ENCODE results near the gene FARP1. TPM values are rescaled to one million over a fixed set of nuclear protein-coding genes. Genes with fewer than 3 reads are reported as not detected.

FARP1 gene
- total RNA-seq, 5 donors from 2014 or later (not counting 1 experiment from before 2014, with no cell fraction given): 0.51 to 2.0 (median 1.0) TPM

DNA sequence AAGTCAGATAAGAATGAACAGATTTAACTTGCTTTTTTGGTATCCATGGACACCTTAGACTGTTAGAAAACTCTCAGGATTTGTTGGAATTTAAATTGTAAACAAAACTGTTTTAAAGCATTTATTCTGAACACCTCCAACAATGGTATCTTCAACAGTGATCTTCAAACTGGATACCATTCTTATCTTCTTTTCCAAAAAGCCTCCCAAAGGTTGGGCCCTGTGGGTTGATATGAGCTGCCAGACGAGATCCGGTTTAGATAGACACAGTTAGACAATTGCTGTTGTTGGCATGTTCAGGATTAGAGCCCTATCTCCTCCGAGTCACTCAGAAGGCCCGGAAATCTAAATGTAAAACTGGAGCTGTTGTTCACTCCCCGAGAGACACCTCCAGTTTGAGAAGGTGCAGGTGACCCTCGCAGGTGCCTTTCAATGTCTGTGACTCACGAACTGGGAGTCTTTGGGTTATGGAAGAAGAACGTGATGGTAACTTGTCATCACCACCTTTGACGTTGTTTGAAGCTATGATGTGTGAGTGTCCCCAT, 177.7 kb downstream of the FARP1 start:
- H3K4me1 ChIP-seq (ENCODE audit: control insufficient read depth in 1 of 2, extremely low read depth in 1 of 2, insufficient read depth in 2 of 2, low read length in 2 of 2): no peaks in the 10 kb centered on the region
- ChIA-PET POLR2A (interaction anchor here in 1 of 2 donors (0.6 kb wide), 1 partner anchor 13 kb away, joined by 3 read pairs; no protein-coding TSS in a partner anchor), CTCF (no interaction called here)
- 72% methylated on average over 9 of the region's 9 CpGs for WGBS (ENCODE audit: insufficient coverage)
- peaks cover 17 to 21% of the 10 kb centered on the region in 2 donors for H3K27me3 Mint-ChIP-seq
- no peaks in the 10 kb centered on the region for H3K4me1 Mint-ChIP-seq
- no peak overlapping the region for H3K27ac ChIP-seq (ENCODE audit: low read length)
- H3K36me3 ChIP-seq (ENCODE audit: control insufficient read depth in 2 of 2, extremely low read depth in 1 of 2, insufficient read depth in 1 of 2, low read length in 1 of 2): no peaks in the 10 kb centered on the region
- no peak overlapping the region for H3K27ac Mint-ChIP-seq
- H3K4me3 Mint-ChIP-seq: no peak overlapping the region
- peaks cover 0 to 7% of the 10 kb centered on the region in 2 experiments for H3K27me3 ChIP-seq (replicated peaks in 1 of 2; ENCODE audit: control insufficient read depth in 2 of 2, extremely low read depth in 1 of 2, insufficient read depth in 2 of 2, low read length in 1 of 2)
- no peaks in the 10 kb centered on the region for H3K9me3 ChIP-seq
- no peaks in the 10 kb centered on the region for H3K36me3 Mint-ChIP-seq
- ATAC-seq (replicated peaks in 1 of 4): no peak
- DNase-seq: no peak
- no peaks in the 10 kb centered on the region for H3K9me3 Mint-ChIP-seq
- no peak overlapping the region for H3K4me3 ChIP-seq (ENCODE audit: control insufficient read depth in 1 of 2, extremely low read depth in 1 of 2, low read length in 1 of 2)

DNA sequence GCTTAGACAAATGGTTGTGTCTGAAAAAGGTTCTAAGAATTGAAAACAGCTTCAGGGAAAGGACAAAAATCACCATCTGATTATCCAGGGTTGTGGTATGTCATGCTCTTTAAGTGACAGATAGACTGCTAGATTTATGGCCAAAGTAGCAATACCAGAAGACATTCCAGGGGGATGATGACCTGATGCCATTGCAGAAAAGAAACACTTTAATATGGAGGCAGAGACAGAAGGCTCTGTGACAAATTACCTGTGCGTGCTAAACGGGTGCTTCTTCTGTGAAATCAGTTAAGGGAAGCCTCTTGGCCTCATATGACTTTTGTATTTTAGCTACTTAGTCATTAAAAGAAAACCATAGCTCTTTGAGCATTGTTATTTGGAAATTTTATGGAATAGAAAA, 178.5 kb downstream of the FARP1 start:
- no peaks in the 10 kb centered on the region for H3K36me3 Mint-ChIP-seq
- H3K27ac ChIP-seq (ENCODE audit: low read length): no peak overlapping the region
- no peaks in the 10 kb centered on the region for H3K36me3 ChIP-seq (ENCODE audit: control insufficient read depth in 2 of 2, extremely low read depth in 1 of 2, insufficient read depth in 1 of 2, low read length in 1 of 2)
- peaks cover 20 to 21% of the 10 kb centered on the region in 2 donors for H3K27me3 Mint-ChIP-seq
- ChIA-PET CTCF (no interaction called here), POLR2A (no interaction called here)
- no peak overlapping the region for H3K27ac Mint-ChIP-seq
- H3K4me3 Mint-ChIP-seq: no peak overlapping the region
- ATAC-seq (replicated peaks in 1 of 4) (no peak), DNase-seq (no peak)
- no peak overlapping the region for H3K4me3 ChIP-seq (ENCODE audit: control insufficient read depth in 1 of 2, extremely low read depth in 1 of 2, low read length in 1 of 2)
- H3K4me1 ChIP-seq (ENCODE audit: control insufficient read depth in 1 of 2, extremely low read depth in 1 of 2, insufficient read depth in 2 of 2, low read length in 2 of 2): no peaks in the 10 kb centered on the region
- H3K9me3 Mint-ChIP-seq: no peaks in the 10 kb centered on the region
- H3K9me3 ChIP-seq: no peaks in the 10 kb centered on the region
- H3K27me3 ChIP-seq (replicated peaks in 1 of 2; ENCODE audit: control insufficient read depth in 2 of 2, extremely low read depth in 1 of 2, insufficient read depth in 2 of 2, low read length in 1 of 2): peaks cover 0 to 7% of the 10 kb centered on the region in 2 experiments
- no peaks in the 10 kb centered on the region for H3K4me1 Mint-ChIP-seq
- no CpG with 5 or more reads among the region's 2 CpGs for WGBS (ENCODE audit: insufficient coverage)

DNA sequence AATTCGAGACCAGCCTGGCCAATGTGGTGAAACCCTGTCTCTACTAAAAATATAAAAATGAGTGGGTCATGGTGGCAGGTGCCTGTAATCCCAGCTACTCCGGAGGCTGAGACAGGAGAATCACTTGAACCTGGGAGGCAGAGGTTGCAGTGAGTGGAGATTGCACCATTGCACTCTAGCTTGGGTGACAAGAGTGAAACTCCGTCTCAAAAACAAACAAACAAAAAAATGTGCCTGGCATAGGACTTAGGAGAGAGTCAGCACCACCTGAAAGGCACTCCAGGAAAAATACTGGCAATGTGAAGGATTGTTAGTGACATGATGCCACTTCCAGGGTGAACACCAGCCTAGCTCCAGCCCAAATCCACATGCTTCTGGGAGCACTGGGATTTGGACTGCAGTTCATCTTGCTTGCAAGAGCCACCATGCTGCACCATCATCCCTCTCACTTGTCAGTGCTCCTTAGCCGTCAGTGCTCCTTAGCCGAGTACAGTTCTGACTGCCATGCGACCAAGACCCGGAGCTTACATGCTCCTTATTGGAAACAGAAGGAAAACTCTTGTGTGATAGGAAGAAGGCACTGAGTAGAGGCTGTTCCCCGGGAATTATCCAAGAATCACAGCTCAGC, 179.3 kb downstream of the FARP1 start:
- H3K27ac Mint-ChIP-seq: no peak overlapping the region
- CTCF ChIA-PET: interaction anchor here in 1 of 2 donors (0.6 kb wide), 1 partner anchor 103 kb away, joined by 3 read pairs; no protein-coding TSS in a partner anchor
- DNase-seq (no peak), ATAC-seq (replicated peaks in 1 of 4) (no peak)
- H3K9me3 Mint-ChIP-seq: no peaks in the 10 kb centered on the region
- Histone ChIP-seq H3K9me3 (no peaks in the 10 kb centered on the region), H3K4me3 (ENCODE audit: control insufficient read depth in 1 of 2, extremely low read depth in 1 of 2, low read length in 1 of 2) (no peak overlapping the region), H3K36me3 (ENCODE audit: control insufficient read depth in 2 of 2, extremely low read depth in 1 of 2, insufficient read depth in 1 of 2, low read length in 1 of 2) (no peaks in the 10 kb centered on the region), H3K27me3 (replicated peaks in 1 of 2; ENCODE audit: control insufficient read depth in 2 of 2, extremely low read depth in 1 of 2, insufficient read depth in 2 of 2, low read length in 1 of 2) (peaks cover 0 to 3% of the 10 kb centered on the region in 2 experiments), H3K4me1 (ENCODE audit: control insufficient read depth in 1 of 2, extremely low read depth in 1 of 2, insufficient read depth in 2 of 2, low read length in 2 of 2) (no peaks in the 10 kb centered on the region), H3K27ac (ENCODE audit: low read length) (no peak overlapping the region)
- H3K27me3 Mint-ChIP-seq: peaks cover 21% of the 10 kb centered on the region in 2 donors
- no peaks in the 10 kb centered on the region for H3K4me1 Mint-ChIP-seq
- no peak overlapping the region for H3K4me3 Mint-ChIP-seq
- no peaks in the 10 kb centered on the region for H3K36me3 Mint-ChIP-seq
- WGBS (ENCODE audit: insufficient coverage): 65% methylated on average over 2 of the region's 8 CpGs
- POLR2A ChIA-PET: interaction anchor here in 1 of 2 donors (0.6 kb wide), 1 partner anchor 10 kb away, joined by 3 read pairs; no protein-coding TSS in a partner anchor

DNA sequence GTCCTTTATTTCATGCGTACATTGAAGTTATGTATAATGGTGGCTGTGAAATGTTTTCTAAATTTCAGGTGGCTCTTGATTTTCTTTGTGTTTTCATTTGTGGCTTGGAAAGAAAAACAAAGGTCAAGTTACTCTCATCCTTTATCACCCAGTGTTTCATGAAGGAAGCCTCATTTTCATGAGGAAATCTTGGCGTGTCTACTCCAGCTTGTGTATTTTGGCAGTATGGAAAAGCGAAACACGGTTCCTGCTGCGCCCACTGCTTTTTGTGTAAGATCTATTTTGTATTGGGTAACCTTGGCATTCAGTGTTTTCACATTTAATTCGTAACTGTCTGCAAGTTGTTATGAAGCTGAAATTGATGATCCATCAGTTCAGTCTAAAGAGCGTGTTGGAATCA, 181.2 kb downstream of the FARP1 start:
- DNase-seq: no peak
- H3K4me1 Mint-ChIP-seq: no peaks in the 10 kb centered on the region
- no peak for ATAC-seq (replicated peaks in 1 of 4)
- Histone ChIP-seq H3K27ac (ENCODE audit: low read length) (no peak overlapping the region), H3K9me3 (no peaks in the 10 kb centered on the region), H3K4me1 (ENCODE audit: control insufficient read depth in 1 of 2, extremely low read depth in 1 of 2, insufficient read depth in 2 of 2, low read length in 2 of 2) (no peaks in the 10 kb centered on the region), H3K4me3 (ENCODE audit: control insufficient read depth in 1 of 2, extremely low read depth in 1 of 2, low read length in 1 of 2) (no peak overlapping the region), H3K36me3 (ENCODE audit: control insufficient read depth in 2 of 2, extremely low read depth in 1 of 2, insufficient read depth in 1 of 2, low read length in 1 of 2) (no peaks in the 10 kb centered on the region), H3K27me3 (replicated peaks in 1 of 2; ENCODE audit: control insufficient read depth in 2 of 2, extremely low read depth in 1 of 2, insufficient read depth in 2 of 2, low read length in 1 of 2) (peaks cover 0 to 7% of the 10 kb centered on the region in 2 experiments)
- 63% methylated on average over 1 of the region's 7 CpGs for WGBS (ENCODE audit: insufficient coverage)
- H3K27ac Mint-ChIP-seq: no peak overlapping the region
- POLR2A ChIA-PET: no interaction called here
- H3K9me3 Mint-ChIP-seq: no peaks in the 10 kb centered on the region
- CTCF ChIA-PET: no interaction called here
- peaks cover 15 to 17% of the 10 kb centered on the region in 2 donors for H3K27me3 Mint-ChIP-seq
- H3K36me3 Mint-ChIP-seq: no peaks in the 10 kb centered on the region
- H3K4me3 Mint-ChIP-seq: no peak overlapping the region

DNA sequence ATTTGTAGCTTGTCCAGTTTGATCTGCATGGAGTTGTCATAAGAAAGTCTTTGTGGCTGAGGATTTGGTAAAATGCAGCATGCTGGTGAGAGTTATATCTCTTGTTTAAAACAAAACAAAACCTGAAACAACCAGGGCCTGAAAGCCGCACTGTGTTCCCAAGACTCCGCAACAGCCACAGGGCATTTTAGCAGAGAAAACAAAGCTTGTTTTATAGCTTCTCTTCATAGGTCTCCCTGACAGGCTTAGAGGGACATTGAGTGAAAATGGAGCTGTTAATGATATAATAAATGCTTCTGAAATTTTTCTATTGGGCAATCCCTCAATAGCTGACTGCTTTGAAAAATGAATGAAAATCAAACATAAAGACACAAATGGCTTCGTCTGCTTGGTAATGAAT, 182.8 kb downstream of the FARP1 start:
- Mint-ChIP-seq H3K27ac (no peak overlapping the region), H3K4me1 (no peaks in the 10 kb centered on the region), H3K4me3 (no peak overlapping the region), H3K27me3 (peaks cover 9 to 11% of the 10 kb centered on the region in 2 donors), H3K36me3 (no peaks in the 10 kb centered on the region), H3K9me3 (no peaks in the 10 kb centered on the region)
- Histone ChIP-seq H3K36me3 (ENCODE audit: control insufficient read depth in 2 of 2, extremely low read depth in 1 of 2, insufficient read depth in 1 of 2, low read length in 1 of 2) (no peaks in the 10 kb centered on the region), H3K27ac (ENCODE audit: low read length) (no peak overlapping the region), H3K4me3 (ENCODE audit: control insufficient read depth in 1 of 2, extremely low read depth in 1 of 2, low read length in 1 of 2) (no peak overlapping the region), H3K27me3 (replicated peaks in 1 of 2; ENCODE audit: control insufficient read depth in 2 of 2, extremely low read depth in 1 of 2, insufficient read depth in 2 of 2, low read length in 1 of 2) (peaks cover 0 to 9% of the 10 kb centered on the region in 2 experiments), H3K9me3 (no peaks in the 10 kb centered on the region), H3K4me1 (ENCODE audit: control insufficient read depth in 1 of 2, extremely low read depth in 1 of 2, insufficient read depth in 2 of 2, low read length in 2 of 2) (no peaks in the 10 kb centered on the region)
- CTCF ChIA-PET: no interaction called here
- POLR2A ChIA-PET: interaction anchor here in 1 of 2 donors (0.7 kb wide), 1 partner anchor 24 kb away, joined by 3 read pairs; no protein-coding TSS in a partner anchor
- DNase-seq: no peak
- no CpG with 5 or more reads among the region's 3 CpGs for WGBS (ENCODE audit: insufficient coverage)
- no peak for ATAC-seq (replicated peaks in 1 of 4)

DNA sequence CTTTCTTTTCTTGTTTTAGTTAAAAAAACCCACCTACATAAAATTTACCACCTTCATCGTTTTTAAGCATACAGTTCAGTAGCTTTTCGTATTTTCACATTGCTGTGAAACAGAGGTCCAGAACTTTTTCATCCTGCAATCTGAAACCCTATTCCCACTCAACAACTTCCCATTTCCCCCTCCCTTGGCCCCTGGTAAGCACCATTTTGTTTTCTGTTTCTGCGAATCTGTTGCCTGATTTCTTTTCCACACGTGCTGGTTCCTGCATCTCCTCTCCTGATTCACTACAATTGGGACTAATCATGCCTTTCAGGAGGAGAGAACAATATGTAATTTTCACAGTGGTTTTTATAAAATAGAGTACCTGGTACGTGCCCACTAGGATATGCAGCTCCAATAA, 183.4 kb downstream of the FARP1 start:
- Histone ChIP-seq H3K9me3 (no peaks in the 10 kb centered on the region), H3K4me3 (ENCODE audit: control insufficient read depth in 1 of 2, extremely low read depth in 1 of 2, low read length in 1 of 2) (no peak overlapping the region), H3K36me3 (ENCODE audit: control insufficient read depth in 2 of 2, extremely low read depth in 1 of 2, insufficient read depth in 1 of 2, low read length in 1 of 2) (no peaks in the 10 kb centered on the region), H3K27ac (ENCODE audit: low read length) (no peak overlapping the region), H3K4me1 (ENCODE audit: control insufficient read depth in 1 of 2, extremely low read depth in 1 of 2, insufficient read depth in 2 of 2, low read length in 2 of 2) (no peaks in the 10 kb centered on the region), H3K27me3 (replicated peaks in 1 of 2; ENCODE audit: control insufficient read depth in 2 of 2, extremely low read depth in 1 of 2, insufficient read depth in 2 of 2, low read length in 1 of 2) (peaks cover 0 to 9% of the 10 kb centered on the region in 2 experiments)
- POLR2A ChIA-PET: interaction anchor here in 1 of 2 donors (0.7 kb wide), 1 partner anchor 23 kb away, joined by 3 read pairs; no protein-coding TSS in a partner anchor
- DNase-seq (no peak), ATAC-seq (replicated peaks in 1 of 4) (no peak)
- 79% methylated on average over 2 of the region's 5 CpGs for WGBS (ENCODE audit: insufficient coverage)
- CTCF ChIA-PET: no interaction called here
- Mint-ChIP-seq H3K9me3 (no peaks in the 10 kb centered on the region), H3K4me3 (no peak overlapping the region), H3K27me3 (peaks cover 11 to 12% of the 10 kb centered on the region in 2 donors), H3K4me1 (no peaks in the 10 kb centered on the region), H3K27ac (no peak overlapping the region), H3K36me3 (no peaks in the 10 kb centered on the region)

Data from T-cell (primary cell).